ENCODE results near the gene OSBPL6. TPM values are rescaled to one million over a fixed set of nuclear protein-coding genes. Genes with fewer than 3 reads are reported as not detected.

Gene OSBPL6
- total and polyA plus RNA-seq, 3 donors from 2014 or later, result 1.7 to 3.8 (median 2.6) TPM

- no peak for TF ChIP-seq CTCF (IDR thresholded peaks at IDR 0.05)
- TF ChIP-seq POLR2A (IDR thresholded peaks at IDR 0.05), result no peak
- intact Hi-C loops (cut with DNase I; ENCODE audit: low total_unique reads), result no loop called here
- no peak for DNase-seq
- Histone ChIP-seq H3K4me1 (no peaks in the 10 kb centered on the region), H3K27me3 (no peaks in the 10 kb centered on the region), H3K36me3 (ENCODE audit: low read depth, missing control alignments) (no peaks in the 10 kb centered on the region), H3K9me3 (no peaks in the 10 kb centered on the region), H3K27ac (no peak overlapping the region), H3K4me3 (no peak overlapping the region)
Measured at GRCh38 chr2:178202927-178203326, 8.6 kb downstream of the OSBPL6 start.

- H3K27ac ChIP-seq, result no peak overlapping the region
- no peak for DNase-seq
- WGBS, 2 donors, result 85 to 88% methylated on average over 2 of the region's 2 CpGs
- intact Hi-C loops (cut with DNase I; ENCODE audit: low total_unique reads), result no loop called here
- TF ChIP-seq CTCF (IDR thresholded peaks at IDR 0.05) (no peak), POLR2A (IDR thresholded peaks at IDR 0.05) (no peak)
- no peak overlapping the region for H3K4me3 ChIP-seq
- H3K4me1 ChIP-seq, result no peaks in the 10 kb centered on the region
- H3K36me3 ChIP-seq (ENCODE audit: low read depth, missing control alignments), result no peaks in the 10 kb centered on the region
- H3K9me3 ChIP-seq, result no peaks in the 10 kb centered on the region
- no peaks in the 10 kb centered on the region for H3K27me3 ChIP-seq
Measured at GRCh38 chr2:178204977-178205376, 10.7 kb downstream of the OSBPL6 start.

- H3K27ac ChIP-seq, result no peak overlapping the region
- H3K9me3 ChIP-seq, result no peaks in the 10 kb centered on the region
- DNase-seq, result no peak
- TF ChIP-seq CTCF (IDR thresholded peaks at IDR 0.05), result no peak
- TF ChIP-seq POLR2A (IDR thresholded peaks at IDR 0.05), result no peak
- no peaks in the 10 kb centered on the region for H3K4me1 ChIP-seq
- 91 to 97% methylated on average over 3 of the region's 3 CpGs for WGBS, 2 donors
- intact Hi-C loops (cut with DNase I; ENCODE audit: low total_unique reads), result no loop called here
- no peak overlapping the region for H3K4me3 ChIP-seq
- H3K27me3 ChIP-seq, result no peaks in the 10 kb centered on the region
- no peaks in the 10 kb centered on the region for H3K36me3 ChIP-seq (ENCODE audit: low read depth, missing control alignments)
Measured at GRCh38 chr2:178205853-178206521, 11.7 kb downstream of the OSBPL6 start.

- Histone ChIP-seq H3K4me1 (no peaks in the 10 kb centered on the region), H3K27ac (no peak overlapping the region), H3K36me3 (ENCODE audit: low read depth, missing control alignments) (no peaks in the 10 kb centered on the region), H3K4me3 (no peak overlapping the region), H3K27me3 (no peaks in the 10 kb centered on the region), H3K9me3 (no peaks in the 10 kb centered on the region)
- no peak for DNase-seq
- intact Hi-C loops (cut with DNase I; ENCODE audit: low total_unique reads), result no loop called here
- no peak for TF ChIP-seq CTCF (IDR thresholded peaks at IDR 0.05)
- TF ChIP-seq POLR2A (IDR thresholded peaks at IDR 0.05), result no peak
- 96 to 98% methylated on average over 1 of the region's 1 CpG for WGBS, 2 donors
Measured at GRCh38 chr2:178208336-178208735, 14.0 kb downstream of the OSBPL6 start.

- Histone ChIP-seq H3K27ac (no peak overlapping the region), H3K36me3 (ENCODE audit: low read depth, missing control alignments) (no peaks in the 10 kb centered on the region)
- intact Hi-C loops (cut with DNase I; ENCODE audit: low total_unique reads), result no loop called here
Measured at GRCh38 chr2:178208817-178209216, 14.5 kb downstream of the OSBPL6 start.

More at GRCh38 chr2:178208817-178209216, 14.5 kb downstream of the OSBPL6 start:
- Histone ChIP-seq H3K4me3 (no peak overlapping the region), H3K4me1 (no peaks in the 10 kb centered on the region), H3K9me3 (no peaks in the 10 kb centered on the region), H3K27me3 (no peaks in the 10 kb centered on the region)
- DNase-seq, result no peak
- WGBS, 2 donors, result 89 to 91% methylated on average over 3 of the region's 3 CpGs
- no peak for TF ChIP-seq POLR2A (IDR thresholded peaks at IDR 0.05)
- TF ChIP-seq CTCF (IDR thresholded peaks at IDR 0.05), result peak in 1 of 3 experiments; percentile 28
